Measurements from ENCODE around the gene TMEM114.

Gene TMEM114

DNA sequence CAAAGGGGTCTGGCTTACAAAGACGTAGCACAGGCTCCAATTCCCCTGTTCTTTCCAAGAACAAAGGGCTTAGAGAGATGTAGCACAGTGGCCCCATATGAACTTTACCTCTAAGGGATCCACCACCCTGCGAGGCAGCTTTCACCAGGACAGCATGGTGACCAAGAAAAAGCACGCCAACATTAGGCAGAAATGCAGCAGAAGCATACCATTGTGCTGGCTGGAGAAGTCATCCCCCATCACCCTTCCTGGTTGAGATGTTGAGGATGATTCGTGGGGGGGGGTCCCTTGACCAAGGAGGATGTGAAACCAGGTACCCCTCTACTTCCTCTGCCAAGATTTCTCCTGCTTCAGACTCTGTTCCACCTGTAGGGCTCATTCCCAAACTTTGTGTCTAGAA lies 48.4 kb downstream of the TMEM114 start:
- POLR2A ChIA-PET: no interaction called here
- no peak overlapping the region for H3K4me3 ChIP-seq (ENCODE audit: low read depth, low read length)
- DNase-seq (ENCODE audit: low read depth, low spot score): no peak
- CTCF ChIA-PET: no interaction called here
- TF ChIP-seq, protein P1, sequence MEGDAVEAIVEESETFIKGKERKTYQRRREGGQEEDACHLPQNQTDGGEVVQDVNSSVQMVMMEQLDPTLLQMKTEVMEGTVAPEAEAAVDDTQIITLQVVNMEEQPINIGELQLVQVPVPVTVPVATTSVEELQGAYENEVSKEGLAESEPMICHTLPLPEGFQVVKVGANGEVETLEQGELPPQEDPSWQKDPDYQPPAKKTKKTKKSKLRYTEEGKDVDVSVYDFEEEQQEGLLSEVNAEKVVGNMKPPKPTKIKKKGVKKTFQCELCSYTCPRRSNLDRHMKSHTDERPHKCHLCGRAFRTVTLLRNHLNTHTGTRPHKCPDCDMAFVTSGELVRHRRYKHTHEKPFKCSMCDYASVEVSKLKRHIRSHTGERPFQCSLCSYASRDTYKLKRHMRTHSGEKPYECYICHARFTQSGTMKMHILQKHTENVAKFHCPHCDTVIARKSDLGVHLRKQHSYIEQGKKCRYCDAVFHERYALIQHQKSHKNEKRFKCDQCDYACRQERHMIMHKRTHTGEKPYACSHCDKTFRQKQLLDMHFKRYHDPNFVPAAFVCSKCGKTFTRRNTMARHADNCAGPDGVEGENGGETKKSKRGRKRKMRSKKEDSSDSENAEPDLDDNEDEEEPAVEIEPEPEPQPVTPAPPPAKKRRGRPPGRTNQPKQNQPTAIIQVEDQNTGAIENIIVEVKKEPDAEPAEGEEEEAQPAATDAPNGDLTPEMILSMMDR (IDR thresholded peaks at IDR 0.05; ENCODE audit: insufficient read depth, low read length, missing control alignments): no peak

DNA sequence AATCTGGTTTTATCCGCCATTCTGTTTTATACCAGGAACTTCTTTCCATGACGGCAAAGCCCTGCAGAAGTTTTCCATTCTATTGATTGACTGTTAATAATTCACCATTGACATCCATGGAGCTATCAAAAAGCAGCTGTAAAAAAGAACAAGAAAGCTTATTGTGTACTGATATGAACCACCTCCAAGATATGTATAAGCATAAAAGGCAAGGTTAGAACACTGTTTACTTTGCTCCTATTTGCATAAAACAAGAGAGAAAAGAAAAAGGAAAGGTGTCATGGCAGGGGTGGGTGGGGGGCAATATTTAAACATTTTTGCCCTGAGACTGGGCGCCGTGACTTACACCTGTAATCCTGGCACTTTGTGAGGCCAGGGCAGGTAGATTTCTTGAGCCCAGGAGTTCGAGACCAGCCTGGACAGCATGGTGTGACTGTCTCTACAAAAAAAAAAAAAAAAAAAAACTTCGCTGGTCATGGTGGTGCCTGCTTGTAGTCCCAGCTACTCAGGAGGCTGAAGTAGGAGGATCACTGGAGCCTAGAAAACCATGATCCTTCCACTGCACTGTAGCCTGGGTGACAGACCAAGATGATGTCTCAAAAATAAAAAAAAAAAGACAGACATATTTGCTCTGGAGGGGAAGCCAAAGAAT lies 52.5 kb downstream of the TMEM114 start:
- ChIA-PET CTCF (no interaction called here), POLR2A (no interaction called here)
- DNase-seq (ENCODE audit: low read depth, low spot score): no peak
- TF ChIP-seq, protein P1 (IDR thresholded peaks at IDR 0.05; ENCODE audit: insufficient read depth, low read length, missing control alignments): no peak
- no peak overlapping the region for H3K4me3 ChIP-seq (ENCODE audit: low read depth, low read length)

DNA sequence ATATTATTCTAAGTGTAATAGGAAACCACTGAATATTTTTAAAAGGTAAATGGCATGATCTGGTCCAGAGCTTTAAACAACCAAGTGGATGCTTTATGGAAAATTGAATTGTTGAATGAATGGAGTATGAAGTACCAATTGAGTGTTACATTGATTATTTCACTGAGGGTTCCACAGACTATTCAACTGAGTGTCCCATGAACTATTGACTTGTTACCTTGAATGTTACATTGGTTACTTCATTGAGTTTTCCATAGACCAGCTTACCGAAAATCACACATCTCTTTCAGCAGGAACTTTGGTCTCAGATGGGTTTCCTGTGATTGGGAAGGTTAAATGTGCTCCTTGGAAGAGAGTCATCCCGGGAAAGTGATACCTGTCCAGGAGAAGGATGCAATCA lies 56.8 kb downstream of the TMEM114 start:
- CTCF ChIA-PET: no interaction called here
- POLR2A ChIA-PET: no interaction called here
- TF ChIP-seq, protein P1 (IDR thresholded peaks at IDR 0.05; ENCODE audit: insufficient read depth, low read length, missing control alignments): no peak
- DNase-seq (ENCODE audit: low read depth, low spot score): no peak
- H3K4me3 ChIP-seq (ENCODE audit: low read depth, low read length): no peak overlapping the region

DNA sequence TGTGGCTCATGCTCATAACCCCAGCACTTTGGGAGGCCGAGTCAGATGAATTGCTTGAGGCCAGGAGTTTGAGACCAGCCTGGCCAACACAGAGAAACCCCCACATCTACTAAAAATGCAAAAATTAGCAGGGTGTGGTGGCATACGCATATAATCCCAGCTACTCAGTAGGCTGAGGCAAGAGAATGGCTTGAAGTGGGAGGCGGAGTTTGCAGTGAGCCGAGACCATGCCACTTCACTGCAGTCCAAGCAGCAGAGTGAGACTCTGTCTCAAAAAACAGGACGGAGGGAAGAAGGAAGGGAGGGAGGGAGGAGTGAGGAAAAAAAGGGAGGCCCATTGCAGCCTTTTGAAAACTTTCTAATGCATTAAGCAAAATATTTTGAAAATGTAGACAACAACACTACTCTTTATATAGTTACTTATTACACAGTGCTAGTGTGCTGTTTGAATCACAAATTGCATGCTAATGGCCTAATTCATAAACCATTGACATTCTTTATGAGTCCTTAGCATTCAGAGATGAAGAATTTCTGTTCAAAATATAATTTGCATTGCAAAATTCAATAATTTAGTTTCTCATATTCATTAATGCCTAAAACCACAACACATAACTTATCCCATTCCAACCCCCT lies 59.4 kb downstream of the TMEM114 start:
- TF ChIP-seq, protein P1 (IDR thresholded peaks at IDR 0.05; ENCODE audit: insufficient read depth, low read length, missing control alignments): no peak
- ChIA-PET CTCF (no interaction called here), POLR2A (no interaction called here)
- no peak overlapping the region for H3K4me3 ChIP-seq (ENCODE audit: low read depth, low read length)
- DNase-seq (ENCODE audit: low read depth, low spot score): no peak

DNA sequence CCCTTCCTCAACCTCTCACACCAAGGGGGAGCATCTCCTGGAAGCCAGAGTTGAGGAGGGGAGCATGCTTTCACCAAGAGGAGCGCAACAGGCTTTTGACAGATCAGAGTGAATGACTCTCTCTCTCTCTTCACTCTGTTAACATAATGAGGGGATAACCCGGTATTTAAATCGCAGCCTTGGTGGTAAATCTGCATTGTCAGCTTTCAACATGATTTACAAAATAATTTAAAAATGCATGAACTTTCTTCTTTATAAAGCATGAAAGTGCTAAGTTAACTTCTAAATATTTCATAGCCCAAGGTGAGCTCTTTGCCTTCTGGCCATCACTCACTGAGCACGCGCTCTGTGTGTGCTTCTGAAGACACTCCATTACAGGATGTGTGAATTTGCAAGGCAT lies 61.8 kb downstream of the TMEM114 start:
- H3K4me3 ChIP-seq (ENCODE audit: low read depth, low read length): no peak overlapping the region
- CTCF ChIA-PET: no interaction called here
- DNase-seq (ENCODE audit: low read depth, low spot score): no peak
- POLR2A ChIA-PET: no interaction called here
- TF ChIP-seq, protein P1 (IDR thresholded peaks at IDR 0.05; ENCODE audit: insufficient read depth, low read length, missing control alignments): no peak

DNA sequence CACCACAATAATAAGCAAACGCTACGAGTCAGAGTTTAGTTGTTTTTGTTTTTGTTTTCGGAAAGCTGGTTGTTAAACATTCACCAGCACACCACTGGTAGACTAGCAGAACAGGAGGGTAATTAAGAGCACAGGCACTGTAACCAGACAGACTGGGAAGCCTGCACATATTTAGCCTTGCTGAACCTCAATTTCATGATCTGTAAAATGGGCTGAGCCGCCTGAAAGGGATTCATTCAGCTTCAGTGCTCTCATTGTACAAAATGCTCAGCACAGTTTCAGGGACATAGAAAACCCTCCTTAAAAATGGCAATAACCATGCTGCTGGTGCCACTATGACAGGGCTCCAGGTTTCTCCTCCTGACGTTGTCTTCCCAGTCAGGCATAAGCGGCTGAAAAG lies 66.4 kb downstream of the TMEM114 start:
- TF ChIP-seq, protein P1 (IDR thresholded peaks at IDR 0.05; ENCODE audit: insufficient read depth, low read length, missing control alignments): no peak
- ChIA-PET CTCF (no interaction called here), POLR2A (no interaction called here)
- no peak for DNase-seq (ENCODE audit: low read depth, low spot score)
- H3K4me3 ChIP-seq (ENCODE audit: low read depth, low read length): no peak overlapping the region
